Rectal smooth muscle tissue (tissue), 1 donor: ENCODE measurements around the gene SYT9.

Source experiments
- H3K27ac ChIP-seq: one replicate; pipeline ENCODE4 v1.7.0; 2013; ENCODE audit warnings: low read depth, low read length, inconsistent platforms
- H3K27me3 ChIP-seq: one replicate; pipeline ENCODE4 v1.7.0; 2013; ENCODE audit warnings: low read length; ENCODE audit not compliant: control insufficient read depth, insufficient read depth
- H3K36me3 ChIP-seq: one replicate; pipeline ENCODE4 v1.7.0; 2013; ENCODE audit warnings: low read length; ENCODE audit not compliant: control insufficient read depth, insufficient read depth
- H3K4me1 ChIP-seq: one replicate; pipeline ENCODE4 v1.7.0; 2013; ENCODE audit warnings: low read length; ENCODE audit not compliant: control insufficient read depth, insufficient read depth
- H3K4me3 ChIP-seq: one replicate; pipeline ENCODE4 v1.7.0; 2013; ENCODE audit warnings: low read length
- H3K9ac ChIP-seq: one replicate; pipeline ENCODE4 v1.7.0; 2013; ENCODE audit warnings: low read length

Gene SYT9

DNA sequence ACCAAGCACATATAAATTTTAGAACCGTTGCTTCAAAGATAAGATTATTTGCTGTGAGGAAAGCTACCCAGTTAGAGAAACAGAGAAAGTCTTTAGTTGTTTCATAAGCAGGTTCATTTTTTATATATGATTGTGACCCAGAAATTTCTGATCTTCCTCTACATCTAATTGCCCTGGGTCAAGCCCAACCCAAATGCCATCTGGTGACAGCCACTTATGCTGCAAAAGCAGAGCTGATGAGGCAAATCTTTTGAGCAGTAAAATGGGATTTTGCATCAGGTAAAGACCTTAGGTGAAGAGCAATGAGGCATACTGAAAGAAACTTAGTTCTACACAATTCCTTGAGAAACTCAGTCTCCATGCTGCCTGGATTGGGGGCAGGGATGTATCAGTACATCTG, 28.0 kb downstream of the SYT9 start:
- no peaks in the 10 kb centered on the region for H3K4me1 ChIP-seq

DNA sequence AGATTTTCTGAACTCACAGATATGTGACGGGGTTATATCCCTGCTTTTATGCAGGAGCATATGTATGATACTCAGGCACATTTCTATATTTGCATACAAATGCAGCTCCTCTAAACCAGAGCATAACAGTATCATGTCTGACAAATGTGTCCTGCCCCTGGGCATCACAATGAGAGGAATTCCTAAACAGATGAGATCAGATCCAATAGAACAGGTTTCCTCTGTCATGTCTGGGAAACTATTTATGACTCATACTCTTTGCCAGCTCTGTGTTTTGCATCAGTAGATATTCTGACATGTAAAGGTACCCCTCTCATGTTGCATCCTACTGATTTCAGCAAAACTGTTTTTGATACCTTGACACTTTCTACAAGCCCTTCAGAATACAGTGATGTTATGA, 29.4 kb downstream of the SYT9 start:
- no peak overlapping the region for H3K9ac ChIP-seq
- no peaks in the 10 kb centered on the region for H3K4me1 ChIP-seq
- H3K36me3 ChIP-seq: no peaks in the 10 kb centered on the region
- no peaks in the 10 kb centered on the region for H3K27me3 ChIP-seq
- H3K4me3 ChIP-seq: no peak overlapping the region
- no peak overlapping the region for H3K27ac ChIP-seq

More for the DNA sequence above, 28.0 kb downstream of the SYT9 start:
- Histone ChIP-seq H3K9ac (no peak overlapping the region), H3K36me3 (no peaks in the 10 kb centered on the region), H3K27me3 (no peaks in the 10 kb centered on the region), H3K4me3 (no peak overlapping the region), H3K27ac (no peak overlapping the region)

DNA sequence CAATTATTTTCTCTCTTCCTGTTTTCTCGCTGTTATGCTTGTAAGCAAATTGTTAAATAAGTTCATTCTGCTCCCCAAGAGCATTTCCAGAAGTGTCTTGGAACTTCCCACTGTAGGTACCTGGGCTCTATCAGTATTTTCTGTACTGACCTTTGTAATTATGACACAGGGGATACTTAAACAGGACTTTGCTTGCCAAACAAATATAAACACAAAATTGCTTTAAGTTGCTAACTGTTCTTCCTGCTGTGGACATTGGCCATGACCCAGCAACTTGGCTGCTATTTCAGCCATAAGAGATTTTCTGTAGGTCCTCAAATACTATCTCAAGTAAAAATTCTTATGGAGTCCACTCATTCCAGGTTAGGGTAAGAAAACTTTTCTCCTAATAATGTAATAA, 30.1 kb downstream of the SYT9 start:
- H3K4me3 ChIP-seq: no peak overlapping the region
- H3K9ac ChIP-seq: no peak overlapping the region
- no peaks in the 10 kb centered on the region for H3K4me1 ChIP-seq
- no peaks in the 10 kb centered on the region for H3K36me3 ChIP-seq
- no peaks in the 10 kb centered on the region for H3K27me3 ChIP-seq
- H3K27ac ChIP-seq: no peak overlapping the region

GRCh38 chr11:7286178-7286577, 34.5 kb downstream of the SYT9 start:
- H3K27ac ChIP-seq: no peak overlapping the region
- H3K36me3 ChIP-seq: no peaks in the 10 kb centered on the region

DNA sequence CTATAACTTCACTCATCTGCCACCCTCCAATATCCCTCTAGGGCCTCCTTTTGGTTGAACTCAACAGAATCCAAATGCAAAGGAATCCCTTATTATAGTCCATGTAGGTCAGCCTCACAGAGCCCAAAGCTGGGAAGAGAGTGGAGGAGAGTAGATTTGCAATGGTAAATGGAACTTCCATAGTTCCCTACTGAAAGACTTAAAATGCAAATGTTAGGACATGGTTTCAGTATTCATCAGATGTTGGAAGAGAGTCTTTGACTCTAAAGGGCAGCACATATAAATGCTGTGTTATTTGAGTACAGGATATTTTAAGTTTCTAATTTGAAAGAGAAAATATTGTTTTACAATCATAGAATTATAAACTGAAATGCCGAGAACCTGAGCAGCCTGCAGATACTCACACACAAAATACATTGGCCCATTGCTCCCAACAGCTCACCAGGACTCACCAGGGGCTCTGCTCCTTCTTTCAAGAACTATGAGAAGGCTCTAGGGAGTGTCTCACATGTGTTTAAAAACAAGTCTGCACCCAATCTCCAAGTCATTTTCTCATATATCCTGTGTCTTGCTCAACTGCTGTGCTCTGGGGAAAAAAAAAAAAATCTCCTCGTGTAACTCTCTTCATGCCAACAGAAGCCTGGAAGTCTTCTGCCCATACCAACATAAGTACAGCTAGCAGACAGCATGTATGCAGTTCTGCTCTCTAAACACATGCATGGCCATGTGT, 39.6 kb downstream of the SYT9 start:
- Histone ChIP-seq H3K4me3 (no peak overlapping the region), H3K27me3 (no peaks in the 10 kb centered on the region), H3K27ac (no peak overlapping the region), H3K4me1 (no peaks in the 10 kb centered on the region), H3K36me3 (no peaks in the 10 kb centered on the region), H3K9ac (no peak overlapping the region)

More at GRCh38 chr11:7286178-7286577, 34.5 kb downstream of the SYT9 start:
- no peaks in the 10 kb centered on the region for H3K27me3 ChIP-seq
- no peak overlapping the region for H3K4me3 ChIP-seq
- no peak overlapping the region for H3K9ac ChIP-seq
- H3K4me1 ChIP-seq: no peaks in the 10 kb centered on the region

DNA sequence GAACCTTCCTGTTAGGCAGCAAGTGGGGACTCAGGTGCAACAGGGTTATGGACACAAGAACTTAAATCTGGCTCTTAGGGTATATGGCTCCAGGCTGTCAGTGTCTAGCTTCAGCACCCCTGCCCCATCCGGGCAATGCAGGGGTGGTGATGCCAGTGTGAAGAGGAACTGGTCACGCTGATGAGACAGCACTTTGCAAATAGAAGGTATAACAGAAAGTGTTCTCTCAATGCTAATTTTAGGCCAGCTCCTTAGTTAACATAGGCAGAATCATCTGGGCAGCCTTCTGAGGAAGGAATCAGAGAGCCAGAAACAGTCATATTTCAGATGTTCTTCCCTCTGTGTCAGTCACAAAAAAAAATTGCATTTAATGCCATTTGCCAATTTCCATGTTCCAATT, 41.2 kb downstream of the SYT9 start:
- H3K27me3 ChIP-seq: no peaks in the 10 kb centered on the region
- no peaks in the 10 kb centered on the region for H3K4me1 ChIP-seq
- H3K27ac ChIP-seq: no peak overlapping the region
- H3K9ac ChIP-seq: no peak overlapping the region
- H3K36me3 ChIP-seq: no peaks in the 10 kb centered on the region
- no peak overlapping the region for H3K4me3 ChIP-seq

GRCh38 chr11:7299393-7299792, 47.7 kb downstream of the SYT9 start:
- Histone ChIP-seq H3K36me3 (no peaks in the 10 kb centered on the region), H3K4me3 (no peak overlapping the region), H3K27ac (no peak overlapping the region), H3K4me1 (no peaks in the 10 kb centered on the region), H3K9ac (no peak overlapping the region), H3K27me3 (no peaks in the 10 kb centered on the region)

DNA sequence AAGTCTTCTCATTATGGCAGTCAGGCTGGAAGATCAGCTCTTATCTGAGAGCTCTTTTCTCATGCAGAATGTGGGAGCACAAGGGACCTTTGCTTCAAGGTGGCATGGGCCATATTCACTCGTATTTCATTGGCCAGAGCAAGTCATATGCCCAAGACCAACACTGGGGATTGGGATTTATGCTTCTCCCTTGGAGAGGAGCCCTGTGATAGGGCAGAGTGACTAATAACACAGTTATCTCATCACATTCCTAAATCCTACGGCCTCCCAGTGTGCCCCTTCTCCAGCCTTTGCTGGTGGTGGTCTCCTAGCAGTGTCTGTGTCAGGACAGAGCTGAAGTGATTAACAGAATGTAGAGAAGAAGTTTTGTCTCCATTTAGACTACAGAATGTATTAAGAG, 48.6 kb downstream of the SYT9 start:
- Histone ChIP-seq H3K36me3 (no peaks in the 10 kb centered on the region), H3K4me1 (no peaks in the 10 kb centered on the region), H3K9ac (no peak overlapping the region), H3K4me3 (no peak overlapping the region), H3K27ac (no peak overlapping the region), H3K27me3 (no peaks in the 10 kb centered on the region)

- no peaks in the 10 kb centered on the region for H3K4me1 ChIP-seq
- H3K27ac ChIP-seq: no peak overlapping the region
- H3K36me3 ChIP-seq: no peaks in the 10 kb centered on the region
- no peak overlapping the region for H3K4me3 ChIP-seq
- no peak overlapping the region for H3K9ac ChIP-seq
- no peaks in the 10 kb centered on the region for H3K27me3 ChIP-seq
Observed at GRCh38 chr11:7303146-7303545, 51.4 kb downstream of the SYT9 start.

DNA sequence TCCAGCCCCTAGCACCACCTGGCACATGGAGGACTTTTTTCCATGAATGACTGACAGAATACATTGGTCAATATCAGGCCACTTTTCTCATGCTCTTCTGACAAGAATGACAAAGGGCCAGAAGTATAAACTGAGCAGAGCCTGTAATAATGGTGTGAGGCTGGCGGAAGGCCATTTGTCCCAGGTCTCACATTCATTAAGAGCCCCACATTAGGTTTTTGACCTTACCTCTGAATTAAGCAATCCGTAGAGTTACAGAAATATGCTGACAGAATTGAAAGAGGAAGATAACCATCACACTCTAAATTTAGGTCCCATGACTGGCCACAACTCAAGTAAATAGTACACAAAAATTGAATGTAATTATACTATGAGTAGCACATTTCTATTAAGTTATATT, 55.2 kb downstream of the SYT9 start:
- no peaks in the 10 kb centered on the region for H3K27me3 ChIP-seq
- no peaks in the 10 kb centered on the region for H3K36me3 ChIP-seq
- no peak overlapping the region for H3K27ac ChIP-seq
- H3K4me1 ChIP-seq: no peaks in the 10 kb centered on the region
- no peak overlapping the region for H3K9ac ChIP-seq
- no peak overlapping the region for H3K4me3 ChIP-seq

DNA sequence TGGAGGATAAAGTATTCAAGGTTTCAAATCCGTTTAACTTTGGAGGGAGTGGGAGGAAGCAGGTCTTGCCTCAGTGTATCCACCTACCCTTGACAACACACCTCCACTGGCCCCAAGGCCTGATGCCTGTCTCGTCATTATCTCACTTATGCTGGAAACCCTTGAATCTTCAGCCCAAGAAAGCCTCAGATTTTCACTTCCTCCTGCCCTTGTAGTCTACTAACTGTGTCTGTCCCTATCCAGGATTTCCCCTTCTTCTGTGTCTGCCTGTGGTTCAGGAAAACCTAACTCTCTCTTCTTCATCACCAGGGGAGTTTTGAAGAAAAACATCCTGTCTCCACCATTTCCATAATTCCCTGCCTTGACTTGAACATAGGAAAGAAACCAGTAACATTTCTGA, 56.1 kb downstream of the SYT9 start:
- Histone ChIP-seq H3K9ac (no peak overlapping the region), H3K36me3 (no peaks in the 10 kb centered on the region), H3K27me3 (no peaks in the 10 kb centered on the region), H3K27ac (no peak overlapping the region), H3K4me1 (no peaks in the 10 kb centered on the region), H3K4me3 (no peak overlapping the region)

DNA sequence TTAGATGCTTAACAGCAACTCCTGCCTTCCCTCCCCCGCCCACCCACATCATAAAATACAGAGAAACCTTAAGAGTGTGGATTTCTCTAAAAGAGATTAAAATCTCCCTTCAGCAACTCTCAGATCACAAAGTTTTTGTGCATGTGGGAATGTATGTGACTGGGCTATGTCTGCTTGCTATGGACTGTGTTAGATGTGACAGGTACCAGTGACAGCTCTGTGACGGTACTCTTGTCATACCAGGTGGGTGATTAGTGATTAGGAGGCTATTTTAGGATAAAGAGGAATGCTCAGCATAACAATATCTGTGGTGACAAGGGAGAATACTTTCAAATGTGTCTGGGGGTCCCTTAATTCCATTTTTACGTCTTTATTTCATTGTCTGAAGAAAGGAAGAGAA, 60.2 kb downstream of the SYT9 start:
- Histone ChIP-seq H3K27me3 (no peaks in the 10 kb centered on the region), H3K27ac (no peak overlapping the region), H3K4me1 (no peaks in the 10 kb centered on the region), H3K9ac (no peak overlapping the region), H3K4me3 (no peak overlapping the region), H3K36me3 (no peaks in the 10 kb centered on the region)

- Histone ChIP-seq H3K27ac (no peak overlapping the region), H3K9ac (no peak overlapping the region)
Observed at GRCh38 chr11:7314811-7315604, 63.3 kb downstream of the SYT9 start.

More at GRCh38 chr11:7314811-7315604, 63.3 kb downstream of the SYT9 start:
- Histone ChIP-seq H3K4me3 (no peak overlapping the region), H3K27me3 (no peaks in the 10 kb centered on the region), H3K4me1 (no peaks in the 10 kb centered on the region), H3K36me3 (no peaks in the 10 kb centered on the region)
